NCI-H748 (cell line): ENCODE results near the gene SMOC1.

ENCODE experiments used
- DNase-seq: peaks from one replicate; lab custom pipeline; 2025; ENCODE audit not compliant: unreplicated experiment; lab: John Stamatoyannopoulos, UW

The SMOC1 gene

GRCh38 chr14:69938751-69939150, 59.5 kb downstream of the SMOC1 start:
- no peak for DNase-seq

DNA sequence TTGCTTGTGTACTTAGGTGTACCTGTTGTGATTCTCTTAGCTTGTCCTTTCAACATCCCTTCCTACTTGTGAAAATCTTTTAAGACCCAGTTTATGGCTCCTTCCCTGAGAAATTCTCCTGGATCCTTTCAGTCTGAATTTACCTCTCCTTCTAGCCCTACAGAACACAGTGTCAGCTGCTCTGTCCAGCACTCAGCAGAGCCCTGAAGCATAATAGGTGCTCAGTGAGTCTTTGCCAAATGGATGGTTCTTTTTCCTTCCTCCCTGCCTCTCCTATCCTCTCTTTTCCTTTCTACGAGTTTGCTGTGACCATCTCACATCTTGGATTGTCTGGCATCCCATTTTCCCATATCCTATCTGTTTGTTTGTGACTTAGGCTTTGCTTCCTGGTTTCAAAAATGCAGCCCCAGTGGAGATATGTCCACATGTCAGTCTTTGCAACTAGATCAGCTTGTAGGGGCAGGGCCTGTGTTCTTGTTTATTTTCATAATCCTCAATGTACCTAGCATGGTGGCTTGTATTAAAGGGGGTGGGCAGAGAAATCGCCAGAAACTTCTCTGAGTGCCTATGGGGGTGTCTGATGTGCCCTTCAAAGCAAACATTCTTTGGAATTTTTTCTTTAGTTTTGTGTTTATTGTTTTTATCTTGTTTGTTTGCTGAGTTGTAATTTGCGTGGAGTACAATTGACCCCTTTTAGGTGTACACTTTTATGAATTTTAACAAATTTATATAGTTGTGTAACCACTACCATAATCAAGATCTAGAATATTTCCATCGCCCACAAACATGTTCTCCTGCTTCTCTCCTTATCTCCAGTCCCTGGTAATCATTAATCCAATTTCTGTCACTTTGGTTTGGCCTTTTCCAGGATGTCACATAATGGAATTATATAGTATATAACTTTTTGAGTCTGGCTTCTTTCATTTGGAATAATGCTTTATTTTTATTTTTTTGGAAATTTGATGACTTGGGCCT, 62.8 kb downstream of the SMOC1 start:
- no peak for DNase-seq

DNA sequence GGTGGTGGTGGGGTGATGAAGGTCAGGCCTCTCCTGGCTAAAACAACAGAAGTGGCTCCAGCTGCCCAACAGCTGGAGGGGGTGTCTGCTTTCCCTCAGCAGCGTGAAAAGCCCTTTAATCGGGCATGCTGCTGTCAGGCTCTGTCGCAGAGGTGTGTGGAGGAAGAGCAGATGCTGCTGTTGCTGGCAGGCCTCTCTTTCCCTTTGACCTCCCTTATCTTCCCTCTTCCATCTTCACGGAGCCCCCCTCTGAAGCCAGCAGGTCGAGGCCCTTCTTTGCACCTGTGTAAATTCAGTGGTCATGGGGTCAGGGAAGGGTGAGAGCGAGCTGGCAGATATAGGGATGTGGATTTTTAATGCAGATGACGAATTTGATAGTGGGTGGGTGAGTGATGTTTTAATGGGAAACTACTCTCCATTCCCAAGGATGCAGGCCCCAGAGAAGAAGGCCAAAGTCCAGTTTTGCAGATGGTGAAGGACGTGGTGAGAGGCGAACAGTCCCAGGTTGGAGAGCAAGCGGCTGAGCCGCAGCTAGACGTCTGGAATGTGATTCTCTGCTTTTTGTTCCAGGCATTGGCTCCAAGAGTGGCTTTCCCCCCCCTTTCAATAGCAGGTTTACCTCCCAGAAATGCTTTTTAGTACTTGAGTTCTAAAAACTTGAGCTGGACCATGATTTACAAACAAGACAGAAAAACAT, 64.0 kb downstream of the SMOC1 start:
- no peak for DNase-seq

- no peak for DNase-seq
Measured at GRCh38 chr14:69945347-69945746, 66.1 kb downstream of the SMOC1 start.

GRCh38 chr14:69945912-69946311, 66.7 kb downstream of the SMOC1 start:
- DNase-seq = peak; percentile 92

GRCh38 chr14:69948351-69948750, 69.1 kb downstream of the SMOC1 start:
- DNase-seq = no peak

DNA sequence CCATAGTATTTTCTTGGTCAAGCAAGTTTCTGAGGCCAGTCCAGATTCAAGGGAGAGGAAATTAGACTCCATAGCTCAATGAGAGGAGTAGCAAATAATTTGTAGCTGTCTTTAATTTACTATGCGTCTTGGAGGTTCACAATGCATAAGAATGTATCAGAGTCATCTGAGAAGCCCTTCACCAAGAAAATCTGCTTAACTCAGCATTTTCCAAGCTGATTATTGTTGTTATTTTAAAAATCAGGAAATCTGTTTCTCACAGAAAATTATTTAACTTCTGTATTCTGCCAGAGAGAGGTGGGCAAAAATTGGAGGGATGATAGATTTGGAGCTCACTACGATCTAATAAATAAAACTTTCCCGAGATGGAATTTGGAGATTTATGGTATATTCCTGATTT, 72.0 kb downstream of the SMOC1 start:
- no peak for DNase-seq

DNA sequence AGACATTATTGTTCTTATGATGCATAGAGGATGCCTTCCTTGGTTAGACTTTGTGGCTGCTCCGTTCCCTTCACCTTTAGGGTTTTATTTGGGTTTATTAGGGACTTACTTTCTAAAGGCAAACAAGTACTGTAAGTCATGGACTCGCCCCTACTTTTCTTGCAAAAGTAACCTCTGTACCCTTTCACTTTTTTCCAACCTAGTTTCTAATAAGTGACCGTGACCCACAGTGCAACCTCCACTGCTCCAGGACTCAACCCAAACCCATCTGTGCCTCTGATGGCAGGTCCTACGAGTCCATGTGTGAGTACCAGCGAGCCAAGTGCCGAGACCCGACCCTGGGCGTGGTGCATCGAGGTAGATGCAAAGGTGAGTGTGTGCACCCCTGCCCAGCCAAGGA, 72.7 kb downstream of the SMOC1 start:
- DNase-seq = no peak

GRCh38 chr14:69953266-69953915, 74.2 kb downstream of the SMOC1 start:
- DNase-seq = no peak

- DNase-seq = no peak
Measured at GRCh38 chr14:69955855-69956845, 76.9 kb downstream of the SMOC1 start.

- no peak for DNase-seq
Measured at GRCh38 chr14:69956970-69957369, 77.8 kb downstream of the SMOC1 start.

DNA sequence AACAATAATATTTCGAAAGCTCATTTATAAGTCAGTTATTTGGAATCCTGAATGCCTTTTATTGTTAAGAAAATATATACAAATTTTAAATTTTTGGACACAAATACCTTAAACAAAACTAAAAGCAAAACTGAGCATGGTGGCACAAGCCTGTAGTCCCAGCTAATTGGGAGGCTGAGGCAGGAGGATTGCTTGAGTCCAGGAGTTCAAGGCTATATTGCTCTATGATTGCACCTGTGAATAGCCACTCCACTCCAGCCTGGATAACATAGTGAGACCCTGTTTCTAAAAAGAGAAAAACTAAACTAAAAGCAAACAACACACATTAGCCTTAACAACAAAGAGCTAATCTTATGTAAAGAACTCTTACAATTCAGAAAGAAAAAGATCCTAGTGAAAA, 78.8 kb downstream of the SMOC1 start:
- no peak for DNase-seq

DNA sequence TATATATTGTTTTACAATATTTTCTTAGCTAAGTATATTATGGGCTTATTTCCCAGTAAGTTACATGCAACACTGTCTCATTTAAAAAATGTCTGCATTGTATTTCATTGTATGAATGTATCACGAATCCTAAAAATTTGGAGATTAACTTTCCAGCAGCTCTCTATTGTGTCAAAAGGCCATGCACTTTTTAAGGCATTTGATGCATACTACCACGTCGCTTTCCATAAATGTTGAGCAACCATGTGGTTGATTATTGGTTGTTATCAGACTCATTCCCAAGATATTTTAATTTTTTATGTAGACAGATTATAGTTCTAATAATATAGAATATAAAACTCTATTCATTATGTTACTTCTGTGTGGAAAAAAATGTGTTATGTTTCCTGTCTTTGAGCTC, 79.9 kb downstream of the SMOC1 start:
- no peak for DNase-seq

- DNase-seq = no peak
Measured at GRCh38 chr14:69960296-69960695, 81.1 kb downstream of the SMOC1 start.

DNA sequence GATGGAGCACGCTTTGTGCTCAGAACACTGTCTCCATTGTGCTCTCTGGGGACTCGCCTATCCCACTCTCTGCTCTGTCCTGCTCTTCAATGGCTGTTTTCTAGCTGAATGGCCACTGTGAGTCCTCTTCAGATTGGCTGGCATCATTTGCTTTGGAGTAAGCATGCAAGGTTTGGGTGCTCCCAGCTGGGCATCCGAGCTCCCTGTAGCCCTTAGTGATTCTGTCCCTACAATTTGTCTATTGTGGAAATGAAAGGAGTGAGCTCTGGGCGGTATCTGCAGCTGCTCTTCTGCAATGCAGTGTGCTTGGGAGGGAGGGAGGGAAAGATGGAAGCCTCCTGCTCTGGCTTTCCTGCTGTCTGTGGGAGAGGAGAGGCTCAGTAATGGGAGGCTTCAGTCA, 84.8 kb downstream of the SMOC1 start:
- DNase-seq = no peak

- no peak for DNase-seq
Measured at GRCh38 chr14:69964841-69965240, 85.6 kb downstream of the SMOC1 start.

DNA sequence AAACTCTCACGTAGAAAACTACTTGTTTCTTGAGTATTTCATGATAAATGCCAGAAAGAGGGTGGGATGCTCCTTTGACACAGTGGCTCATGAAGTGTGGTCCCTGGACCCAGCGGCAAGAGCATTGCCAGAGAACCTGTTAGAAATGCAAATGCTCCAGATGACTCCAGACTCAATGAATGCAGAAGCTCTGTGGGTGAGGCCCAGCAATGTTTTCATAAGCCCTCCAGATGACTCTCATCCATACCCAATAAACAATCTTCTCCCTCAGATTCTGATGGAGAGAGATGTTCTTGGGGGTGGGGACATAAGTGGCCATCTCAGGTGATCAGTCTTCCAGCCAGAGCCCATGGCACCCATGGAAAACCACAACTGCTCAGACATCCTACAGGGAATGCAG, 88.9 kb downstream of the SMOC1 start:
- DNase-seq = no peak

DNA sequence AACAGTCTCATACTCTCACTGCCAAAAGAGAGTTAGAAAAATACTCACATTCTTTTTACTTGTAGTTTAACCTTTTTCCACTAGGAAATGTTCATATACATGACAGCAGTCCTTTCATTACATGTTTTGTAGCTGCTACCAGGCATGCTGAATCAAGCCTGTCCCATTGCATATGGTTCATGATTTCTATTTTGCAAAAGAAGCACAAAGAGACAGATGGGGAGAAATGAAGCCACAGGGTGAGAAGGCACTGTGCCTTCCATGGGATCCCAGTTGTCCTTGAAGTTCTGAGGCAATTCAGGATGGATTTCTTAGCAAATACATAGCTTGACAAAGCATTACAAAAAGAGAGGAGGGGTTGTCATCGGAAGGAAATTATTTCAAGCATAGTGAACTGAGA, 89.5 kb downstream of the SMOC1 start:
- no peak for DNase-seq

- no peak for DNase-seq
Measured at GRCh38 chr14:69972755-69973154, 93.5 kb downstream of the SMOC1 start.

DNA sequence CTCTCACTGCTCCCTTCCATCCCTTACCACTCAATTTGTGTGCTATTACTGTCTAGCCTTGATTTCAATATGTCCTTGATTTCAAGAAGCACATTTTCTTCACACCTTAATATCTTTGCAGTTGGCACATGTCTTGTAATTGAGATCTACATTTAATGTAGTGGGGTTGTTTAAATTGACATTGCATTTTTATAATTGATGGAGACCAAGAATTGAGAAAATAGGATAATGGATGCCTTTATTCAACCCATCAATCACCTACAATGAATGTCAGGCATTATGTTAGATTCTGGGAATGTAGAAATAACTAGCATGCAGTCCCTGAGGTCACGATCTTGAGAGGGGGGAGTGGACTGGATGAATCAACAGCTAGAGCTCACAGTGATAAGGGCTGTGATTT, 94.6 kb downstream of the SMOC1 start:
- no peak for DNase-seq

DNA sequence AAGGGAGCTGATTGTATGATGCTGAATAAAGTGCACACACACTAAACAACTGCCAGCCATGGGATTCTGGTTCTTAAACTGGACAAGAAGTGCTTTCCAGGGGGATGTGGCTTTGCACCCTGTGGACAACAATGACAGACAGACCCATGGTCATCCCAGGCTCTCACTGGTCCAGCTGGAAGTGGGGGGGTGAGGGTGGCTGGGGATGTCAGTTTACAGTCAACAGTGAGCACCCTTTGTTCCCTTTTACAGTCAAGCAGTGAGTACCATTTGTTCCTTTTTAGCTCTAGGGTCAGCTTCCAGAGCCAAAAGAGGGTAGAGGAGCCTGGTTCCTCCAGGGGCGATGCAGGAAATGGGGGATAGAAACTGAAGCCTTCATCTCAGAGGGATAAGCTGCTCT, 100.7 kb downstream of the SMOC1 start:
- DNase-seq = no peak
